Ramos (cell line): ENCODE results near the gene DGCR6.
"Not testable (repeated sequence)": the region's sequence is repeated elsewhere in the genome, so short reads cannot be mapped to it uniquely, and the experiment has no call there.

ENCODE experiments used
- in situ Hi-C: fragments of 300-500 bp; cut with MboI; formaldehyde crosslinking; loops from one replicate; pipeline ENCODE4 v1.14.3; 2022; ENCODE audit warnings: low sequenced_read_pairs; ENCODE audit not compliant: unreplicated experiment

DGCR6 gene

DNA sequence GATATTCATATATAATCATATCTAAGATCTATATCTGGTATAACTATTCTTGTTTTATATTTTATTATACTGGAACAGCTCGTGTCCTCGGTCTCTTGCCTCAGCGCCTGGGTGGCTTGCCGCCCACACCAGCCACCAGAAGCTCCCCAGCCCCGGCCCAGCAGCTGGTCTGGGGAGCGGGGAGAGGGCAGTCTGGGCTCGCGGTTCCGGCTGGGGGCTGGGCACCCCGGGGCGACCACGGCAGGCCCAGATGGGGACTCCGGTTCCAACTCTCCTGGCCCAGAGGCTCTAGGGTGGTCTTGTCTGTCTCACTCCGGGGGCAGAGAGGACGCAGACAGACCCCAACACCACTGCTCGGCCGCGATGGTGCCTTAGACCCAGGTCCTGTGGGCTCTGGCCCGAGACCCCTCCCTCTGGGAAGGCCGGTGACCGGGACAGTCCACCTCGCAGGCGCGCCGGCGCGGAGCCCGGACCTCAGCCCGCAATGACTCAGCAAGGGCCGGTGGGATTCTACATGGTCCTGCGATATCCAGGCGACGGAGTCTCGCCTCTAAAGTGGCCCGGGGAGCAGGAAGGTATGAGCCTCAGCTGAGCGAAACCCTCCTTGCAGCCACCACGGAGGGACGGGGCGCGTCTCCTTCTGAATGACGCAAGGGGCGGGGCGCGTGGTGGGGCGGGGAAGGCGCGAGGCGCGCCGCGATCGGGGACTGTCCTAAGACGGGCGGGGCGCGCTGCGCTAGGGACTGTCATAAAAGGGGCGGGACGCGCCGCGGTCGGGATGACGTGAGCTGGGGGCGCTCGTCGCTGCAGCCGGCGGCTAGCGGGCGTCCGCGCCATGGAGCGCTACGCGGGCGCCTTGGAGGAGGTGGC, at the start of gene DGCR6:
TSS of gene DGCR6 (plus strand) at position 781 of the 870 bp plus-strand sequence. CDS start at position 836, 55 bp downstream.
- in situ Hi-C loops, result no loop called here

DNA sequence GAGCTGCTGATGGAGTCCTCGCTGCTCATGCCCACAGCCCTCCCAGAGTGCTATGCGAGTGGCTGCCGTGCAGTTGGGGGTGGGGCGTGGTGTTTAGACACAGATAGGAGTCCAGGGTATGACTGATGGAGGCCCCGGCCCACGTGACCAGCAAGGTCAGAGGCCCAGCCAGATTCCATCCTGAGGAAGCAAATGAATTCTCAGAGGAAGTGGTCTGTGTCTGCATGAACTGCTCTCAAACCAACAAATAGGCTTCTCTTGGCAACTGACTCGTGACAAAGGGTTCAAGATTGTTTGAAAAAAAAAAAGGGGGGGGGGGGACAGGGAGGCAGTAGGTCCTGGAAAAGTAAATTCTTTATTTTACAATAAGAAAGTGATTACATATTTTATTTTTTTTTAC, 46.8 kb upstream of the DGCR6 start:
- in situ Hi-C loops, result not testable (repeated sequence)

DNA sequence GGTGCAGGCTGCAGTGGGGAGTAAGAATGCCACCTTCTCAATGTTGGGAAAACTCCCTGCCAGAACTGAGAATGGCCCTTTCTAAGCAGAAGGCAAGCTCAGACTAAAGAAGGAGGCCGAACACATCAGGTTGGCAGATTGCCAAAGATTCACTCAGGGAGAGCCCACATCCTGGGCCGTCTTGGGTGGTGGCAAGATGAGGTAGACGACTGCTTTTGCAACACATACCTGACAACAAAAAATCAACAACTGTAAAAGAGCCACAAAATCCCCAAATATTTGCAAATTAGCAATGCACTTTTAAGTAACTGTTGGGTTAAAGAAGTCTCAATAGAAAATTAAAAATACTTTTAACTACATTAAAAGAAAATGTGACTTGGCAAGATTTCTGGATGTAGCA, 24.9 kb upstream of the DGCR6 start:
- in situ Hi-C loops, result not testable (repeated sequence)

DNA sequence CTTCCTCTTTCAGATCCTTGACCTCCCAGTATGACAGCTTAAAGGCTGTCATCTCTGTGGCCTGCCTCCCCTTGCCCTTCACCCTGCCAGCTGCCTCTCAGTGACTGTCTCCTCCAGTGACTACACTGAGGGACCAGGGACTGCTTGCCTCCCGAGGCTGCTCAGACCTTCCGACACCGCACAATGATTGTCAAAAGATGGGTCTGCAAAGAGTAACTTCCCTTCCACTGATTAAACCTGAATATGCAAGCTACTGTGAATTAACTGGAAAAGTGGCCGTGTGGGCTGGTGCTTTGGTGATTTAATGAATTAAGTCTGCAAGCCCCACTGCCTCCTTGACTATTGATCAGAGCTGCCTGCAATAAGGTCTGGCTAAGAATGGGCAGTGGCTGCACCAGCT, 21.7 kb upstream of the DGCR6 start:
- in situ Hi-C loops, result not testable (repeated sequence)

DNA sequence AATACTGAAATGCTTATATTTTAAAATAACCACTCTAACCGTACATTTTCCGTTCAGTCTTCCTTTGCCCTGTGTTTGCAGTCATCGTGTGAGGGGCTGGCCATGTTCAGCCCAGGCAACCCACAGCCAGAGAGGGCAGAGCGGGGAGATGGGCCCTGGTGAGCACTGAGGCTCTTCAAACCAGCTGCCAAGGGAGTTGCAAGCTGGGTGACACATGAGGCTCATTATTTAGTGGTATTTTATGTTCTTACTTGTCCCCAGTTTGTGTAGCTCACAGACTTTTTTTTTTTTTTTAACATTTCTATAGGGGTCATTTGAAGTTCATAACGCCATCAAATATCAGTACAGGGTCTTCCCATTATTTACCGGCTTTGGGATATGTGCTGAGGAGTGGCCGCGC, 18.0 kb upstream of the DGCR6 start:
- in situ Hi-C loops, result no loop called here

DNA sequence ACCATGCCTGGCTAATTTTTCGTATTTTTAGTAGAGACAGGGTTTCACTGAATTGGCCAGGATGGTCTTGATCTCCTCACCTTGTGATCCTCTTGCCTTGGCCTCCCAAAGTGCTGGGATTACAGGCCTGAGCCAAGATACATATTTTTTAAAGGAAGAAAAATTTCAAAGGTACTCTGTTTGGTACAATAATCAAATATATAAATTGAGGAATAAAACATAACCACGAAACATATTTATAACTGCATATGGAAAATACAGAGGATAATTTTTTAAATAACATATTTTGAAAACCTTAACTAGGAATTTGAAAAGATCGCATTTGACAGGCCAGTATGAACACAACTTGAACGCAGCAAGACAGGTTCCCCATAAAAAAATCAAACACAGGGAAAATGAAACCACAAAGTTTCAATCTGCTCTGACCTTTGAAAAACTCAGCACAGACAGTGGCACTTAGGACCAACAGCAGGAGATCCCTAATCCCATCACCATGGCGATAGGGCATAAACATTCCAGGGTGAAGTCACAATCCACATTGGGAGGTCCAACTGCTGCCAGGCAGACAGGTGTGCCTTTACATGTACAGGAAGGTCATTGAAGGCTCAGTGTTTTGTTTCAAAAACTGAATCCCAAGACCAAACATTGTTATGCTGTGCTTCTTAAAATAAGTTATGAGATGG, 15.5 kb upstream of the DGCR6 start:
- in situ Hi-C loops, result not testable (repeated sequence)

DNA sequence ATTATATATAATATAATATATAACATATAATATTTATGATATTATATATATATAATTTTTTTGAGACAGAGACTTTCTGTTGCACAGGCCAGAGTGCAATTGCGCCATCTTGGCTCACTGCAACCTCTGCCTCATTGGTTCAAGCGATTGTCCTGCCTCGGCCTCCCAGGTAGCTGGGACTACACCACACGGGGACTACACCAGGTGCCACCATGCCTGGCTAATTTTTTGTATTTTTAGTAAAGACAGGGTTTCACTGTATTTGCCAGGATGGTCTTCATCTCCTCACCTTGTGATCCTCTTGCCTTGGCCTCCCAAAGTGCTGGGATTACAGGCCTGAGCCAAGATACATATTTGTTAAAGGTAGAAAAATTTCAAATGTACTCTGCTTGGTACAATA, 12.3 kb upstream of the DGCR6 start:
- in situ Hi-C loops, result not testable (repeated sequence)

DNA sequence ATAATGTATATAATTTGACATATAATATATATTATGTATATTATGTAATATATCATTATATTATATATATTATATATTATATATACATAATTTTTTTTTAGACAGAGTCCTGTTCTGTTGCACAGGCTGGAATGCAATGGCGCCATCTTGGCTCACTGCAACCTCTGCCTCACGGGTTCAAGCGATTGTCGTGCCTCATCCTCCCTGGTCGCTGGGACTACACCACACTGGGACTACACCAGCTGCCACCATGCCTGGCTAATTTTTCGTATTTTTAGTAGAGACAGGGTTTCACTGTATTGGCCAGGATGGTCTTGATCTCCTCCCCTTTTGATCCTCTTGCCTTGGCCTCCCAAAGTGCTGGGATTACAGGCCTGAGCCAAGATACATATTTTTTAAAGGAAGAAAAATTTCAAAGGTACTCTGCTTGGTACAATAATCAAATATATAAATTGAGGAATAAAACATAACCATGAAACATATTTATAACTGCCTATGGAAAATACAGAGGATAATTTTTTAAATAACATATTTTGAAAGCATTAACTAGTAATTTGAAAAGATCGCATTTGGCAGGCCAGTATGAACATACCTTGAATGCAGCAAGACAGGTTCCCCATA, 10.0 kb upstream of the DGCR6 start:
- in situ Hi-C loops, result not testable (repeated sequence)

DNA sequence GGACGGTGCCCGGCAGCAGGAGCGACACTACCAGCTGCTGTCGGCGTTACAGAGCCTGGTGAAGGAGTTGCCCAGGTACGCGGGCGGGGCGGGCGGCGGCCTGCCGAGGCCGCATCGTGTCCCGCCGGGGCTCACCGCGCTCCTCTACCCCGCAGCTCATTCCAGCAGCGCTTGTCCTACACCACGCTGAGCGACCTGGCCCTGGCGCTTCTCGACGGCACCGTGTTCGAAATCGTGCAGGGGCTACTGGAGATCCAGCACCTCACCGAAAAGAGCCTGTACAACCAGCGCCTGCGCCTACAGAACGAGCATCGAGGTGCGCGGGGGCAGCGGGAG, 258 bp downstream of the DGCR6 start:
- in situ Hi-C loops, result not testable (repeated sequence)

DNA sequence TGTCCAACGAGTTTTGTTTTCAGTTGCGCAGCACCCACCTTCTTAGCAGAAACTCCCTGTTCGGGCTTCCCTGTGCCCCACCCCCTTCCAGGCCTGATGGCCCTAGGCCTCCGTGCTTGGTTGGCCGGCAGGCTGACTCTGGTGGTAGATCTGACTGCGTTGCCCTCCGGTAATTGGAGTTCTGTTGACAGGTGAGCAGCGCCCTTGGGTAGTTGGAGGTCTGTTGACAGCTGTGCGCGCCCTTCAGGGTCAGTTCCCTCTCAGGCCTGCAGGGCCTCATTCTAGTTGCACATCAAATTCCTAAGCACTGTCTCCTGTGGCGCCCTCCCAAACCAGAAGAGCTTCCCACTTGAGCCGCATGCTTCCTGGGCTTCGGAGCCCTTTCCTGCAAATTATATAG, 776 bp downstream of the DGCR6 start:
- in situ Hi-C loops, result no loop called here

DNA sequence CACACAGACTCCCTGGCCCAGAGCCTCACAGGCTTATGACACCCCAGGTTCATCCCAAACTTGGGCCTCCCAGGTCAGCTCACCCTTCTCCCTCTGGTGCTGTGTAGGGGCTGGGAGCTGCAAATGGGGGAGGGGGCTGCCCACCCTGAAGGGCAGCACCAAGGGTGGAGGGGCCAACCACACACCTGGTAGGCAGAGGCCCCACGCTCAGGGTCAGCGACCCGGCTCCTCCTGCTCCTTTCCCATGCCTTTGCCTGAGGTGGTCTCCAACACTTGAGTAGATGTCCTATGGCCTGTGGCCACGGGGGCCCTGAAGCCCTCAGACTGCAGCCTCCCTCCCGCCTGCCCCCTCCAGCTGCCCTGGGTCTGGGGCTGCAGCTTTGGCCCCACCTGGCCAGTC, 3.4 kb downstream of the DGCR6 start:
- in situ Hi-C loops, result no loop called here

DNA sequence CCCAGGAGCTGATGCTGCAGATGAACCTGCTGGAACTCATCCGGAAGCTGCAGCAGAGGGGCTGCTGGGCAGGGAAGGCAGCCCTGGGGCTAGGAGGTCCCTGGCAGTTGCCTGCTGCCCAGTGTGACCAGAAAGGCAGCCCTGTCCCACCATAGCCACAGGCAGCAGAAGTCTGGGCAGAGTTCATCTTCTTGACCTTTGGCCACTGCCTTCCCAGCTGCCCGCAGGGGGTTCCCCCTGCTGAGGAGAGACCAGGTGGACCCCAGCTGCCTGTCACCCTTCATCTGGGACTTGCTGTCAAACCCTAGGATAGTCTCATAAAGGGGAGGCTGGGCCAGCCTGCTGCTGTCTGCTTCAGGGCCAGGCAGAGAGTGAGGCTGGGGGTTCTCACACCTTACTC, 5.4 kb downstream of the DGCR6 start:
- in situ Hi-C loops, result not testable (repeated sequence)

DNA sequence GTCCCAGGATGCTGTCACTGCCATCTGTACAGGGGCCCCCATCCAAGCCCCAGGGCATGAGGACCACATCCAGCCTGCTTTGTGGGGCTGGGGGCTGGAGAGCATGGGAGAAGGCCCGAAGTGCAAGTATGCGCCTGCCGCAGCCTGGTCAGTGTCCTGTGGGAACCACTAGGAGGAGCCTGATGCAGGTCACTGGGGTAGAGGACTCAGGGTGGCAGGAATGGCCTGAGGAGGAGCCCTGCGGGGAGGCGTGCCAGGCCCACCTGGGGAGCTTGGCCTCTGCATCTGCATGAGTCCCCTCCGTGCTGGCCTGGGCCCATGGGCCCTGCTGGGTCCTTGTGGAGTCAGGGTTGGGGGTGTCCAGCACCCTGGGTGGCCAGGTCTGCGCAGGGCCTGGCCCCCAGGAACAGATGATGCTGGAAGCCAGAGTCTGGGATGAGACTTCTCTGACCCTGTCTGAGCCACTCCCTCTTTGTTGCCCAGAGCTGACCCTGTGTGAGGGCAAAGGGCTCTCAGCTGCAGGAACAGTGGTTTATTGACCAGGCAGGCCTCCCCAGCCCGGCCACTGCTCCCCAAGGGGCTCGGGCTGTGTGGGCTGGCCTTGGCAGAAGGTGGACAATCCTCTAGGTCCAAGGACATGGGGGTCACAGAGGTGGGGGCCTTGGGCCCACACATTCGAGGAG, 6.3 kb downstream of the DGCR6 start:
- in situ Hi-C loops, result not testable (repeated sequence)

DNA sequence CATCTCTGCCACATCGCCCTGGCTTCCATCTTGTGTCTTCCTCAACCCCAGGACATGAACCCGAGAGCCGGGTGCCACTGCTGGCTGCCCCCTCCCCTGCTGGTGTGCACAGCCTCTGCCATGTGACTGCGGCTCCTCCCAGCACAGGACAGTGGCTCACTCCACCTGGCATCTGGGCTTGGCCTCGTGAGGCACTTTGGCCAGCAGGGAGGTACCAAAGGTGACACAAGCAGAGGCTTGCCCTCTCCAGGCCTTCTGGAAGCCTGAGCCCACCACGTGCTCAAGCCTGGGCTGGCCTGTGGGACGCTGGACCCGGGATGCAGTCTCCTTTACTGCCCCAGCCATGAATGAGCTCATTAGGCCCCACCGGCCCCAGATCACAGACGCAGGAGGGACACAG, 8.4 kb downstream of the DGCR6 start:
- in situ Hi-C loops, result not testable (repeated sequence)

DNA sequence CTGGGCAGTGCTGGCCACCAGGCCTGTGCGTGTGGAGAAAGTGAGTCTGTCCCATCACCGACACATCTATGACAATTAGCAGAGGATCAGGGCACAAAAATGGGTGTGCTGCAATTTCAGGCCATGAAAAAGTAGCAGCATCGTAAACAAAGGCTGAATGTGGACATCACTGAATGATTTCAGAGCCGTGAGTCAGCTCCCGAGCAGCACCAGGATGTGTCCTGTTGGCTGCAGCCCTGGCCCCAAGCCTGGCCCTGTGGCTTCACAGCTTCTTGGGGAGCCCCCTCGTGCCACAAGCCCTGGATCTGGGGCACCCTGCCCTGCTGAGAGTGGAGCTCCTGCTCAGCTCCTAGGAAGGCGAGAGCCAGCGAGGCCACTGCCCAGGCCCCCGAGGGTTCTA, 9.4 kb downstream of the DGCR6 start:
- in situ Hi-C loops, result not testable (repeated sequence)

DNA sequence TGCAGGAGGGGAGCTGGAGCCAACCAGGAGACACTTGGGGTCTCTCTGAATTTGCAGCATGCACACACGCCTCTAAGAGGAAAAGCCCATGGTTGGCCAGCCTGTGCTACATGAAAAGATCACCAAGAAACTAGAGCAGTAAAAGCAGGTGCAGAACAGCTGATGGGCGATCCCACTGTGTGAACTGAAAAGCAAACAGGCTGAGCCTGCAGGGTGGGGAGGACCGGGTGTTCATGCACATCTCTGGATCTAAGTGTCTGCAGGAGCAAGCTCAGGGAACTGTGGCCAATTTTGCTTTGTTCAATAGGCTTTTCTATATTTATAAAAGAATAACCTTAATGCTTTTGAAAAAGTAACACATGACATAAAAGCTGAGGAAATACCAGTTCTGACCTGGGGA, 11.7 kb downstream of the DGCR6 start:
- in situ Hi-C loops, result not testable (repeated sequence)

DNA sequence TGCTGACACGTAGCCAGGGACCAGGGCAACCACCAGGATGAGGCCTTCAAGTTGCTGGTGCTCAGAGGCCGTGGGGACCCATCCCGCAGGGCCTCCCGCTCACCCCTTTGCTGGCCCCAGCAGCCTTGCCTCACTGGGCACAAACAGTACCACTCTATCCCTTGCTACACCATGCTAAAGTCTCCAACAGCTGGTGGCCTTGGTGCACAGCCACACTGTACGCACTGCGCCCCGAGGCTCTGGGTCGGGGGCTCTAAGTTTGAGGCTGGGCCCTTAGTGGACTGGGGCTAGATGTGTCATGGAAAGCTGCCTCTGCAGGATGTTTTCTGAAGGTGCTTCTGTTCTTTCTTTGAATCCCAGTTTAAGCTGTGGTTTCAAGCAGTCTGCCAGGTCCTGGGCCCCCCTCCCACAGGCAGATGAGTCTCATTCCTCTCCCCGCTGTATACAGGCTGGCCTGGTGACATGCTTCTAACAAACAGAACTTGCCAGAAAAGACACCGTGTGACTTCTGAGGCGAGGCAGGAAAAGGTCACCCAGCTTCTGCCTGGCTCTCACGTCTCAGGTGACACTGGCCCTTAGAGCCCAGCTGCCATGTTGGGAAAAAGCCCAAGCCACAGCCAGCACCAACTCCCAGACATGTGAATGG, 14.3 kb downstream of the DGCR6 start:
- in situ Hi-C loops, result not testable (repeated sequence)

DNA sequence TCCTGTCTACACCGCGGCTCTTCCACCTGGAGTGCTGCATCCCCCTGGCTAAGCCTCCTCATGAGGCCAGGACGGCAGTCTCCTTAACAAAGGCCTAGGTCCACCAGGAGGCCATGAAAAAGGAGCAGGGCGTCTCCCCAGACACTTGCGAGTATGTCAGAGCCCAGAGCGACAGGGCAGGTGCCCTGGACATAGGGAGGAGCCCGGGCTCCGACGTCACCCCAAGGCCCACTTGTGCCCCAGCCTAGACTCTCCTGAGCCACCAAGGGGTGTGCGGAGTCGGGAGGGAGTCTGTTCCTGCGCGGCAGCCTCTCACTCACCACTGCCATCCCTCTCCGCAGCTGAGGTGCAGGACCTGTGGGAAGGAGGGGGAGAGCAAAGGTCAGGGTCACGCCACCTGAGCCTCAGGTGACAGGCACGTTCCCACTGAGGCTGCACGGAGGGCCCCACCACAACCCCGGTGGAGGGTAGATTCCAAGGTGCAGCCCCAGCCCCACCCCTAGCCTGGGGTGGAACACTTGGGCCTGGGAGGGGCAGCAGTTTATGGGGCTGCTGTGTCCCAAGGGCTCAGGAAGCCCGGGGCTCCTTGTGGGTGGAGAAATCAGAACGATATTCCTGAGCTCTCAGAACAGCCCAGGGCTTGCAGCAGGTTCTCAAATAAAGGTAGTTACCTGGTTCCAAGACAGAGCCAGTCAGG, 19.4 kb downstream of the DGCR6 start:
- in situ Hi-C loops, result no loop called here

DNA sequence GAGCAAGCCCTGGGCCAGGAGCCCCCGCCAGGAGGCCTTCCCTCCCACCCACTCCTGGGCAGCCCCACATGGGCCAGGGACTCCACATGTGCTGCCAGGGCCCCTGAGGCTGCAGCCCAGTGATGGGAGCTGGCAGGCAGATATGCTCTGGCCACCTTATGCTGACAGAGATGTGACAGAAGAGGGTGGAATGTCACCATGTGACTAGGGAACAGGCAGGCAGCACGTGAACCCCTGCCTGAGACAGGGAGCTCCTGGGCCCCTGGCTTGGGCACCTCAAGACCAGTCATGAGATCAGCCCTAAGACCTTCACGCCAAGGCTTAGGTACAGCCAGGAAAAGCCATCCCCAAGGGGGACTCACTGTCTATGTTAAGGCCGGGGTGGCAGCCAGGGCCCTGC, 20.9 kb downstream of the DGCR6 start:
- in situ Hi-C loops, result no loop called here

DNA sequence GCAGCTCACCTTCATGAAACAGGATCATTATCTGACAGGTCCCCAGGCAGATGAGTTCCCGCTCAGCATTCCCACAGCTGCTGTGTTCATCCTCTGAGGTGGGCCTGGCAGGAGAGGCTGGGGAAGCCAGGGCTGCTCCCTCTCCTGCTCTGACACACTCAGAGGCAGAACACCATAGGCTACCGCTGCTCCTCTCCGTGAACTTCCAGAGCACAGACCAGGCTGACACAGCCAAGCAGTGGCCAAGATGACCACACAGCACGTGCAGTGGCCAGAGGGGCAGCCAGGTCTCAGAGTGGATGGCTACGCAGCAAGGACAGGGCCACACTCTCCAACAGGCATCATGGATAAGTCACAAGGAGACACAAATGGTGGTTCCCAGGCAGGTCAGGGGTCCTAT, 21.5 kb downstream of the DGCR6 start:
- in situ Hi-C loops, result no loop called here
